ENCODE data around the gene TMEM220.

TMEM220 gene

GRCh38 chr17:10750210-10750609 lies 20.4 kb upstream of the TMEM220 start:
- in situ Hi-C loops (cut with HindIII; ENCODE audit: low sequenced_read_pairs), result no loop called here
- TF ChIP-seq CTCF (IDR thresholded peaks at IDR 0.05; ENCODE audit: low read depth, low read length, missing control alignments), result no peak
- no peak overlapping the region for H3K4me3 ChIP-seq (ENCODE audit: low read depth, low read length)
- DNase-seq (ENCODE audit: low read depth), result no peak

- in situ Hi-C loops (cut with HindIII; ENCODE audit: low sequenced_read_pairs), result no loop called here
- TF ChIP-seq CTCF (IDR thresholded peaks at IDR 0.05; ENCODE audit: low read depth, low read length, missing control alignments), result no peak
- H3K4me3 ChIP-seq (ENCODE audit: low read depth, low read length), result no peak overlapping the region
- no peak for DNase-seq (ENCODE audit: low read depth)
Measured at GRCh38 chr17:10748531-10749181, 18.8 kb upstream of the TMEM220 start.

GRCh38 chr17:10745231-10745630 lies 15.4 kb upstream of the TMEM220 start:
- no peak for TF ChIP-seq CTCF (IDR thresholded peaks at IDR 0.05; ENCODE audit: low read depth, low read length, missing control alignments)
- DNase-seq (ENCODE audit: low read depth), result no peak

GRCh38 chr17:10744501-10745000 lies 14.7 kb upstream of the TMEM220 start:
- no peak for TF ChIP-seq CTCF (IDR thresholded peaks at IDR 0.05; ENCODE audit: low read depth, low read length, missing control alignments)
- no peak overlapping the region for H3K4me3 ChIP-seq (ENCODE audit: low read depth, low read length)
- in situ Hi-C loops (cut with HindIII; ENCODE audit: low sequenced_read_pairs), result no loop called here
- DNase-seq (ENCODE audit: low read depth), result no peak

More at GRCh38 chr17:10745231-10745630, 15.4 kb upstream of the TMEM220 start:
- in situ Hi-C loops (cut with HindIII; ENCODE audit: low sequenced_read_pairs), result no loop called here
- no peak overlapping the region for H3K4me3 ChIP-seq (ENCODE audit: low read depth, low read length)

GRCh38 chr17:10743316-10744009 lies 13.6 kb upstream of the TMEM220 start:
- no peak for TF ChIP-seq CTCF (IDR thresholded peaks at IDR 0.05; ENCODE audit: low read depth, low read length, missing control alignments)
- peak; percentile 11 for DNase-seq (ENCODE audit: low read depth)
- in situ Hi-C loops (cut with HindIII; ENCODE audit: low sequenced_read_pairs), result no loop called here
- no peak overlapping the region for H3K4me3 ChIP-seq (ENCODE audit: low read depth, low read length)

GRCh38 chr17:10742431-10742830 lies 12.6 kb upstream of the TMEM220 start:
- DNase-seq (ENCODE audit: low read depth), result no peak
- TF ChIP-seq CTCF (IDR thresholded peaks at IDR 0.05; ENCODE audit: low read depth, low read length, missing control alignments), result no peak
- in situ Hi-C loops (cut with HindIII; ENCODE audit: low sequenced_read_pairs), result no loop called here
- no peak overlapping the region for H3K4me3 ChIP-seq (ENCODE audit: low read depth, low read length)

Data from astrocyte of the cerebellum (primary cell).